CD4-positive, alpha-beta memory T cell (primary cell): ENCODE results near the gene XCR1. TPM values are rescaled to one million over a fixed set of nuclear protein-coding genes. Genes with fewer than 3 reads are reported as not detected.
A peak's percentile ranks its signal among the peaks of the same experiment; 100 is the strongest.

ENCODE experiments used
- CTCF ChIA-PET: fragments of 350-600 bp; sonication (Branson Sonifier 250); formaldehyde crosslinking; loops from one replicate; lab custom pipeline; 2021; ENCODE audit warnings: inconsistent platforms; ENCODE audit not compliant: partially characterized antibody; lab: Charles Lee
- POLR2A ChIA-PET: fragments of 350-600 bp; sonication (Branson Sonifier 250); formaldehyde crosslinking; loops from one replicate; lab custom pipeline; 2021; ENCODE audit not compliant: partially characterized antibody; lab: Charles Lee
- DNase-seq, 5 donors: peaks; one replicate each; pipeline versions ENCODE4 v3.0.0 to v3.0.0-alpha.2; 2020 to 2022; ENCODE audit warnings: mixed read lengths in 1 of 5
- H3K27ac ChIP-seq: one replicate; pipeline ENCODE4 v1.7.0; 2013; ENCODE audit warnings: low read depth, low read length
- H3K27me3 ChIP-seq: 2 replicates; pipeline ENCODE4 v1.7.0; 2013; ENCODE audit warnings: mild to moderate bottlenecking, low read length, moderate library complexity; ENCODE audit not compliant: insufficient read depth
- H3K36me3 ChIP-seq: 2 replicates; pipeline ENCODE4 v1.7.0; 2013; ENCODE audit warnings: mild to moderate bottlenecking, low read length, moderate library complexity; ENCODE audit not compliant: insufficient read depth
- H3K4me1 ChIP-seq: 2 replicates; pipeline ENCODE4 v1.7.0; 2013; ENCODE audit warnings: mild to moderate bottlenecking, low read length, moderate library complexity; ENCODE audit not compliant: insufficient read depth
- H3K4me3 ChIP-seq, 2 donors: one replicate each; pipeline ENCODE4 v1.7.0; 2013; ENCODE audit warnings: low read length in 2 of 2, mild to moderate bottlenecking in 1 of 2
- H3K9me3 ChIP-seq, 2 donors: one replicate each; pipeline ENCODE4 v1.7.0; 2013; ENCODE audit warnings: low read length in 2 of 2, control low read depth in 1 of 2; ENCODE audit not compliant: control insufficient read depth in 1 of 2
- H3K27ac Mint-ChIP-seq, 7 donors: one replicate each; pipeline ENCODE4 v1.8.0; 2020 to 2021; ENCODE audit warnings: mixed read lengths in 7 of 7, mild to moderate bottlenecking in 6 of 7, inconsistent platforms in 3 of 7, moderate library complexity in 3 of 7
- H3K27me3 Mint-ChIP-seq, 2 donors: one replicate each; pipeline ENCODE4 v1.8.0; 2020 to 2021; ENCODE audit warnings: mixed read lengths in 2 of 2
- H3K36me3 Mint-ChIP-seq, 2 donors: one replicate each; pipeline ENCODE4 v1.8.0; 2020 to 2021; ENCODE audit warnings: mixed read lengths in 2 of 2, inconsistent platforms in 1 of 2, mild to moderate bottlenecking in 1 of 2
- H3K4me1 Mint-ChIP-seq, 4 donors: one replicate each; pipeline ENCODE4 v1.8.0; 2020 to 2021; ENCODE audit warnings: mixed read lengths in 4 of 4, mild to moderate bottlenecking in 1 of 4
- H3K4me3 Mint-ChIP-seq, 8 donors: one replicate each; pipeline ENCODE4 v1.8.0; 2020 to 2021; ENCODE audit warnings: mixed read lengths in 8 of 8, mild to moderate bottlenecking in 7 of 8, moderate library complexity in 6 of 8, inconsistent platforms in 3 of 8
- H3K9me3 Mint-ChIP-seq, 8 donors: one replicate each; pipeline ENCODE4 v1.8.0; 2020 to 2021; ENCODE audit warnings: mixed read lengths in 8 of 8, mild to moderate bottlenecking in 5 of 8, inconsistent platforms in 3 of 8, moderate library complexity in 1 of 8
- intact Hi-C: fragments of 100-400 bp; cut with micrococcal nuclease; formaldehyde crosslinking; loops from one replicate; pipeline ENCODE4 v1.15.1; 2023
- polyA plus RNA-seq, 2 donors: library from polyadenylated mRNA; unstranded; fragments of 300-500 nt; fragmentation: Illumina TruSeq; gene quantifications; one replicate each; pipeline ENCODE4 v1.2.3, GENCODE V29; 2021
- total RNA-seq, 2 experiments: library from RNA; stranded (reverse); gene quantifications; one replicate each; pipeline ENCODE4 v1.2.3, GENCODE V29; 2021

Gene XCR1
- total and polyA plus RNA-seq, 4 experiments from 2014 or later = not detected

DNA sequence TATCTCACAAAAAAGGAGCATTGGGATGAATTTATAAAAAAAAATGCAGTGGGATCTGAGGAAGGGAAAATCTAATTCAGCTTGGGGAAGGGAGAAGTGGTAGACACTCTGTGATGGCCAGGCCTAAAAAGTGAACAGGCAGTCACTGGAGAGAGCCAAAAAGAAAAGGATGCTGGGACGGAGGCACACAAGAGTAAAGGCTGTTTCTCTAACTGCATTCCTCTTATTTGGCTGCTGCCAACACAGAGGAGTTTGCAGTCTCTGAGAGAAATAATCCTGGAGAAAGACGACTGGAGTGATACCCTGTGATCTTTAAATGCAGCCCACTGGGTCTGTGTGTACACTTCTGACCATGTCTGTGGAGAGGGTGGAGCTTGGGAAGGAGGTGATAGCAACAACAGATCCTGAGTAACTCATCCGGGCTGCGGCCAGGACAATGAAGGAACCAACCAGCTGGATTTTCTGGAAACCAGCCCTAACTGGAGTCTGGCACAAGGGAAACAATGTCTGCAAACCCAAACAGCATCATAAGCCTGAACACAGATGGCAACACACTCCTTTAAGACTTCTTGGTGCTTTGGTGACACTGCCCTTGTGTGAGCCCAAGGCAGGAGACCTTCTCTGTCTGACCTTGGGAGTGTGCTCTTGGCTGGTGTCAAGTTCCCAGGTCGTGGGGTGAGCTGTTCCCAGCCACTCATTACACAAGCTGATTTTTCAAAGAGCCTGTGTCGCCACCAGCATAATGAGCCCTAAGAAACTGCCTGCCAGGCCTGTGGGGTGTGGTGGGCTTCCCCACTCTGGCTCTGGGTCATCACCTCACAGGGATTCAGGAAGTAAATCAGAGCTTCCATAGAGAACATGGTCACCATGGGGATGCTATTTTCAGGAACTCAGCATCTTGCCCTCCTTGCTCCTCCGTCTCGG lies 39.7 kb downstream of the XCR1 start:
- H3K4me1 Mint-ChIP-seq = peaks cover 49 to 91% (median 65%) of the 10 kb centered on the region in 4 donors
- intact Hi-C loops = no loop called here
- H3K27ac ChIP-seq = no peak overlapping the region
- H3K27me3 ChIP-seq = no peaks in the 10 kb centered on the region
- CTCF ChIA-PET = interaction anchor here (1.2 to 2.0 kb wide), 3 partner anchors 11 to 92 kb away, joined by 3 to 8 read pairs (median 5); no protein-coding TSS in a partner anchor
- H3K9me3 ChIP-seq = no peaks in the 10 kb centered on the region
- no peaks in the 10 kb centered on the region for H3K27me3 Mint-ChIP-seq
- H3K9me3 Mint-ChIP-seq = no peaks in the 10 kb centered on the region
- H3K27ac Mint-ChIP-seq = peak overlapping the region; percentile 8 to 85 (median 68)
- H3K36me3 Mint-ChIP-seq = peaks cover 31 to 59% of the 10 kb centered on the region in 2 donors
- no peak for DNase-seq
- H3K4me3 ChIP-seq = no peak overlapping the region
- peak overlapping the region in 2 of 8 donors; percentile 15 to 45 for H3K4me3 Mint-ChIP-seq
- peaks cover 27% of the 10 kb centered on the region for H3K36me3 ChIP-seq
- POLR2A ChIA-PET = interaction anchor here (1.2 to 1.9 kb wide), 5 partner anchors 9 to 79 kb away, joined by 3 to 4 read pairs (median 4); partner anchors contain the start of gene FYCO1
- H3K4me1 ChIP-seq = peaks cover 65% of the 10 kb centered on the region

DNA sequence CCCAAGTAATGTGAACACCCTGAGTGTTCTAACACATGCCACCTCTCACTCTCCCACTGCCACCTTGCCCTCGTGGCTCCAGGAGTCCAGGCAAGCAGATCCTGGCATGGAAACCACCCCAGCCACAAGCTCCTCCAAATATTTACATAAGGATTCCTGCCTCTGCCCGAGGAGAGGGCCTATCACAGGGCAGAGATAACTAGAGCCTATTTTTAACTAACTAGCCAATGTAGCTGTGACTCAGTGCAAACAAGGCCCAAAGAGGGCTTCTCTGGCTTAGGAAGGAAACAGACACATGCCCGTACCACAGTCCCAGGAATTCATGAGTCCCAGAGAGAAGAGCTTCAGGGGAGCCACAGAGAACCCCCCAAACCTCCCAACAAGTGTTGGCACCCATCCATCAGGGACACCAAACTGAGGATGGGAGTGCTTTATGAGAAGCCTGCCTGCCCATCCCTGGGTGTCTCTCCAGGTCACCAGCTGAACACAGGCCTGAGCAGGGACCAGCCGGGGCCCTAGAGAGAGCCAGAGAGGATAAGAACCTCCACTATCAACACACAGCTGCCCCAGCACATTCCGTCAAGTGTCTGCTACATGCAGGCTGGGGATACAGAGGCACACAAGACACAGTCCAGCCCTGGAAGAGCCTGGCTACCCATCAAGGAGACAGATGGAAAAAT lies 40.8 kb downstream of the XCR1 start:
- Mint-ChIP-seq H3K27ac (peak overlapping the region in 6 of 7 donors; percentile 39 to 90 (median 59)), H3K4me3 (peak overlapping the region in 1 of 8 donors; percentile 39), H3K27me3 (no peaks in the 10 kb centered on the region), H3K36me3 (peaks cover 32 to 67% of the 10 kb centered on the region in 2 donors), H3K4me1 (peaks cover 40 to 87% (median 60%) of the 10 kb centered on the region in 4 donors), H3K9me3 (no peaks in the 10 kb centered on the region)
- Histone ChIP-seq H3K27me3 (no peaks in the 10 kb centered on the region), H3K4me1 (peaks cover 61% of the 10 kb centered on the region), H3K27ac (no peak overlapping the region), H3K9me3 (no peaks in the 10 kb centered on the region), H3K36me3 (peaks cover 33% of the 10 kb centered on the region), H3K4me3 (no peak overlapping the region)
- ChIA-PET POLR2A (interaction anchor here (3.5 kb wide), 1 partner anchor 8 kb away, joined by 30 read pairs; the partner anchor contains the start of gene FYCO1), CTCF (no interaction called here)
- intact Hi-C loops = no loop called here
- DNase-seq = no peak

DNA sequence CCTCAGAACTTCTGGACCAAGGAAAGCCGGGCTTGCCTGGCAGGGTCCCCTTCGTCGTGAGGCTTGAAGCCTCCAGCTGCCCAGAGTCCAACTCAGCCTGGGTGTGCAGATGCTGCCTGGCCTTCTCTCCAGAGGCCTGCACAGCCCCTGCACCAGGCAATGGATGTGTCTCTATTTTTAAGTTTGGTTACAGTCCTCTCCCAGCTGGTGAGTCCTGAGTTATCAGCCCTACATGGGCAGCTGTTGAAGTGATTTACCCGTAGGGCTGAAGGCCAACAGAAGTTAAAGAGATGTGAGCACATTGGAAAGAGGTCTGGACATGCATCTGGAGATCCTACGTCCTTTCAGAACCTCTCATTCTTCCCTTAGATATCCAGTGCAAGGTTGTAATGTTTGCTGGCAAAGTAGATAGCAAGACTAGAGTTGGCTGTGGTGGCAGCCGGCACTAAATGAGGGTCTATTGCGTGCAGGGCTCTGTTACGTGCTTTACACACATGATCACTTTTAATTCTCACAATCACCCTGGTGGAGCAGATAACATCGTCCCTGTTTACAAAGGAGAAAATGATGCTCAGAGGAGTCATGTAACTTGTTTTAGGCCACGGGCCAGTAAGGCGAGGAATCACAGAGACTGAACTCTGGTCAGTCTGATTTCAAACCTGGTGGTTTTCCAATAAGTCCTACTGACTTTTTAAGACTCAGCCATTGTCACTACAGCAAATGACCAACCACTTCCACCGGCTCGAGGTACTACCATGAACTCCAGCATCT lies 41.6 kb downstream of the XCR1 start:
- Mint-ChIP-seq H3K4me1 (peaks cover 40 to 88% (median 62%) of the 10 kb centered on the region in 4 donors), H3K36me3 (peaks cover 36 to 71% of the 10 kb centered on the region in 2 donors), H3K4me3 (no peak overlapping the region), H3K9me3 (no peaks in the 10 kb centered on the region), H3K27me3 (no peaks in the 10 kb centered on the region), H3K27ac (peak overlapping the region in 4 of 7 donors; percentile 48 to 90 (median 76))
- no peaks in the 10 kb centered on the region for H3K27me3 ChIP-seq
- intact Hi-C loops = no loop called here
- POLR2A ChIA-PET = interaction anchor here (1.3 to 3.5 kb wide), 3 partner anchors 9 to 20 kb away, joined by 3 to 30 read pairs (median 4); partner anchors contain the start of gene FYCO1
- peaks cover 40% of the 10 kb centered on the region for H3K36me3 ChIP-seq
- no peaks in the 10 kb centered on the region for H3K9me3 ChIP-seq
- no peak overlapping the region for H3K27ac ChIP-seq
- no peak overlapping the region for H3K4me3 ChIP-seq
- CTCF ChIA-PET = no interaction called here
- H3K4me1 ChIP-seq = peaks cover 64% of the 10 kb centered on the region
- DNase-seq = no peak

DNA sequence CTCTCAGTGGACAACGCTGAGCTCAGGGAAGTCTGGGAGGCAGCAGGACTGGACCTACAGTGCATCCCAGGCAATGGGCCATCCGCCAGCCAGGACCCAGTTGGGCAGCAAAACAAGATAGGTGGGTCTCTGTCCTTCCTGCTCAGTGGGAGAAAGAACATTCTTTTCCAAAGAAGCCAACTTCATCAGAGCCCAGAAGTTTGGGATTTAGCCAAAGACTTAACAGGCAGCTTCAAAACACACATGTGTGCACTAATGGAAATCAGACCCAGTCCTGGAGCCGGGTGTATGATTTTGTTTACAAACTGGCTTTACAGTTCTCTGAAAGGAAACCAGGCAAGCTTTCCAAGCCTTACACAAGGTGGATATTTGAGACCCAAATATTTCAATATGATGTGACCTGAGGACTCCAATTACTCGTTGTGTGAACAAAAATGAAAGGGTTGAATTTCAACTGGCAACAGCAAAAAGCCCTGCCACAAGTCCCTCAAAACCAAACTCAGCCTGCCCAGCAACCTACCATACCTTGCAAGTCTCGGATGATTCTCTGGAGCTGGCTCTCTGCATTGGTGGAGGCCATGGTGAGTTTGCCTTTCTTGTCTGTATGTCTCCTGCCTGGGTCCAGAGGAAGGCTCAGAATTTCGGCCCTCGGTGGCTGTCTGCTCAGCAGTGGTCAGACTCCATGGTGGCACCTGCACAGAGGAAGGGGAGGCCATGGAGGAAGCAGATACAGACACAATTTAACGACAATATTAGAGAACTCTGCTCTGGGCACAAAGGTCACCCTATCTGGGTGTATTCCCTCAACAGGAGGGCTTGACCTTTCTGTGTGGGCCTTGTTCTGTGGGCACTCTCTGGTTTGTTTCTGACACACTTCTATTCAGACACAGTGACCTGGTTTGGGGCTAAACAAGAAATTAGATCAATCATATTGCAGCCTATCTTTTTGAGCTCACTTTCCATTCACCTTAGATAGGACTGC lies 42.7 kb downstream of the XCR1 start:
- Histone ChIP-seq H3K9me3 (no peaks in the 10 kb centered on the region), H3K27ac (no peak overlapping the region), H3K36me3 (peaks cover 44% of the 10 kb centered on the region), H3K4me1 (peaks cover 64% of the 10 kb centered on the region), H3K4me3 (no peak overlapping the region), H3K27me3 (no peaks in the 10 kb centered on the region)
- ChIA-PET CTCF (interaction anchor here (5.7 to 6.0 kb wide), 2 partner anchors 18 to 93 kb away, joined by 38 to 39 read pairs; no protein-coding TSS in a partner anchor), POLR2A (interaction anchor here (1.3 to 3.5 kb wide), 3 partner anchors 8 to 19 kb away, joined by 3 to 30 read pairs (median 4); partner anchors contain the start of gene FYCO1)
- Mint-ChIP-seq H3K4me1 (peaks cover 32 to 88% (median 58%) of the 10 kb centered on the region in 4 donors), H3K9me3 (no peaks in the 10 kb centered on the region), H3K36me3 (peaks cover 38 to 69% of the 10 kb centered on the region in 2 donors), H3K27me3 (no peaks in the 10 kb centered on the region), H3K4me3 (no peak overlapping the region), H3K27ac (peak overlapping the region in 6 of 7 donors; percentile 25 to 74 (median 60))
- intact Hi-C loops = no loop called here
- no peak for DNase-seq

DNA sequence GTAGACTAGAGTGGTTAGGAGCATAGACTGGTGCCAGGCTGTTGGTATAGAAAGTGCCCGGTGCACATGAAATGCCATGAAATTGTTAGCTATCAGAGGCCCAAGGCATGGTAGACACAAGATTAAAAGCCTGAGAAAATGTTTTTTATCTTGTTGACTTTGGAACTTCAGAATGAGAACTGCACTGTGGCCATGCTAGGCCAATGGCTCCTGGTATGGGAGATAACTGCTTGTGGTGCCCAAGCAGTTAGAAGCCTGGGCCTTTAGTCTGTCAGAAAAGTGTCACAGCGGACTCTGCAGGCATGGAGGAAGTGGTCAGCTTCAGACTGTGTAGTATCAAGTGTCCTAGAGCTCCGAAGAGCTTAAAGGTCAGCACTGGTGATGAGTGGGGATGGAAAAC lies 43.5 kb downstream of the XCR1 start:
- ChIA-PET CTCF (interaction anchor here (1.1 to 6.0 kb wide), 3 partner anchors 17 to 94 kb away, joined by 3 to 39 read pairs (median 38); no protein-coding TSS in a partner anchor), POLR2A (interaction anchor here (3.5 kb wide), 1 partner anchor 10 kb away, joined by 30 read pairs; the partner anchor contains the start of gene FYCO1)
- Histone ChIP-seq H3K4me1 (peaks cover 64% of the 10 kb centered on the region), H3K27me3 (no peaks in the 10 kb centered on the region), H3K36me3 (peaks cover 44% of the 10 kb centered on the region), H3K4me3 (no peak overlapping the region), H3K27ac (no peak overlapping the region), H3K9me3 (no peaks in the 10 kb centered on the region)
- Mint-ChIP-seq H3K9me3 (no peaks in the 10 kb centered on the region), H3K36me3 (peaks cover 46 to 71% of the 10 kb centered on the region in 2 donors), H3K27me3 (no peaks in the 10 kb centered on the region), H3K27ac (peak overlapping the region in 2 of 7 donors; percentile 47 to 76), H3K4me1 (peaks cover 32 to 88% (median 58%) of the 10 kb centered on the region in 4 donors), H3K4me3 (no peak overlapping the region)
- intact Hi-C loops = no loop called here
- no peak for DNase-seq
